ENCODE measurements around the gene HIGD1B.

Gene HIGD1B

DNA sequence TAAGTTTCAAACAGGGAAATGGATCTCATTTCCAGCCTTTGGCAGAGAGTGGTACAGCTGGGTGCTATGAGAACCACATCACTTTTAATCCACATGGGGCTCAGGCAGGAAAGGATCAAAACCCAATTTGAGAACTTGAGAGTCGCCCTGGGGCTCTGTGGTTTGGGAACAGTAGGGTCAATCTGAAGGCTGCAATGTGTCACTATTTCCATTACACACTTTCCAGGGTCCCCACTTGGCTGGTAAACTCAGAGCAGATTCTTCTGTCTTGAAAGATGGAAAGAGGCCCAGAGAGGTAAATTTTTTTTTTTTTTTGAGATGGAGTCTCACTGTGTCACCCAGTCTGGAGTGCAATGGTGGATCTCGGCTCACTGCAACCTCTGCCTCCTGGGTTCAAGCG lies 6.7 kb upstream of the HIGD1B start:
- no peak overlapping the region for H3K4me3 ChIP-seq (ENCODE audit: low read depth, low read length)
- TF ChIP-seq CTCF (IDR thresholded peaks at IDR 0.05; ENCODE audit: borderline replicate concordance, insufficient read depth, low read depth, low read length): no peak

DNA sequence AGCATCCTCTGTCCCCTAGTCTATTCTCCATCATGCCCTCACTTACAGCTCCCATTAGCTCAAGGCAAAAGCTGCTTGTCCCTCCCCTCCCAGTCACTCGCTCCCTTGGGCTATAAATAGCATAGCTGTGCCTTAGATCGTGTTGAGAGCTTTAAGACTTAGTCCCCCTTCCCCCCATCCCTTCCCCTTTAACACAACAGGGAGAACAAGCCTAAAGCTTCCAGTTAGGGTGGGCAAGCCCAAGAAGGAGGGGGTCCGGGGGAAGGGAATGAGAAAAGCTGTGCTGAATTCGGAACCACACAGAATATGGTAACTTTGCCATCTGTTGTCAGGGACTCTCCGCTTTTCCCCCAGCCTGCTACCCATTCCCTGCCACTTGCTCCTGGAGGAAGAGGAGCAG lies 4.9 kb upstream of the HIGD1B start:
- no peak for TF ChIP-seq CTCF (IDR thresholded peaks at IDR 0.05; ENCODE audit: borderline replicate concordance, insufficient read depth, low read depth, low read length)
- H3K4me3 ChIP-seq (ENCODE audit: low read depth, low read length): no peak overlapping the region

DNA sequence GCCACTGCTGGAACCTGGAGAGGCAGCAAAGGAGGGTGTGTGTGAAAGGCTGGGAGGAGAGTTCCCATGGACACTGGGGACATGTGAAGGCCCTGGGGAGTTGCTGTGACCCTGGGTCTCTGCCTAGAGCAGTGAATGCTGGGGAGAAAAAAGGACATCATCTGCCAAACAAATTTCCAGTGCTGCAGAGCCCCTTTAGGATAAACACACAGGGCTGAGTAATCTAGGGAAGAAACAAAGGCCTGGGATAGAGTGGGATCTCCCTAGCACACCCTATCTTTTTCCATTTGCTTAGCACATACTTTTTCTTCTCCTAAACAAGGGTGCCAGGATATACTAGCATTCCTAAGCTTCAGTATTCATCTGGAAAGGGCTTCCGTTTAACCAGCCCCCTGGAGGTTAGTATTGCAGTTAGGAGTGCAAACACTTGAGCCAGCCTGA lies 3.3 kb upstream of the HIGD1B start:
- H3K4me3 ChIP-seq (ENCODE audit: low read depth, low read length): no peak overlapping the region
- no peak for TF ChIP-seq CTCF (IDR thresholded peaks at IDR 0.05; ENCODE audit: borderline replicate concordance, insufficient read depth, low read depth, low read length)

GRCh38 chr17:44846206-44846605 lies 1.5 kb upstream of the HIGD1B start:
- no peak overlapping the region for H3K4me3 ChIP-seq (ENCODE audit: low read depth, low read length)
- no peak for TF ChIP-seq CTCF (IDR thresholded peaks at IDR 0.05; ENCODE audit: borderline replicate concordance, insufficient read depth, low read depth, low read length)

DNA sequence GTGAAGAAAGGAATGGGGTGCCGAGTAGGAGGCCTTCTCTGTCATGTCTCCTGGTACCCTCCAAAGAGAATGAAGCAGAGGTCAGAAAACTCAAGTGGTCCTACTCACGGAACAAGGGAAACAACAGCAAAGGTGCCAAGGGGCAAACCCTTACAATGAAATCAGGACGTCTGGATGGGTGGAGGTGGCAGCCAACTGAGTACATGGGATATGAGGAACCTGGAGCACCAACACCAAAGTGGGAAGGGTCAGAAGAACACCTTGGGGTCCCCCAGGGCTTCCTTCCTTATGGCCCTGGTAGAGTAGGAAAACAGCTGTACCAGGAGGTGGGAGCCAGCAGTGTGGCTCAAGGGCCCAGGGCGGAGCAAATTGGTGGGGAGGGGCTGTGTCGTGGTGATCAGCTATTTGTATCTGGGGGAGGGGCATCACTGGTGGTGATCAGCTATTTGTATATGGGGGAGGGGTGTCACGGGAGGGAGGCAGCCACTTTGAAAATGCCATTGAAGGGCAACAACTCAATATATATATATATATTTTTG lies 643 bp downstream of the HIGD1B start:
- no peak overlapping the region for H3K4me3 ChIP-seq (ENCODE audit: low read depth, low read length)
- no peak for TF ChIP-seq CTCF (IDR thresholded peaks at IDR 0.05; ENCODE audit: borderline replicate concordance, insufficient read depth, low read depth, low read length)

- TF ChIP-seq CTCF (IDR thresholded peaks at IDR 0.05; ENCODE audit: borderline replicate concordance, insufficient read depth, low read depth, low read length): no peak
- H3K4me3 ChIP-seq (ENCODE audit: low read depth, low read length): no peak overlapping the region
Measured at GRCh38 chr17:44848961-44849489, 1.3 kb downstream of the HIGD1B start.

DNA sequence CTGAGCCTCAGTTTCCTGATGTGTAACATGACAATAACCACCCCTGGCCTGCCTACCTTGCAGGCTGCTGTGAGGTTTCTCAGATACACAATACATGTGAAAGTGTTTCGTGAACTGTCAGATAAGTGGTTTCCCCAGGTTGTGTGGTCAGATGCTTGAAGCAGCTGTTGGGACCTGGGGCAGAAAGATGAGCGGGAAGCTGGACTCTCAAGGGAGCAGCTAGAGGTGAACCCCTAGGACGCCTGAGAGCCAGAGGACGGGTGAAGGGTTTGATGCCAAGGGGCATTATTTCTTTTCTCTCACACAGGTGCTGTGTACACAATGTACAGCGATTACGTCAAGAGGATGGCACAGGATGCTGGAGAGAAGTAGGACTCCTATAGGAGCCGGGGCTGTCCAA lies 2.3 kb downstream of the HIGD1B start:
- no peak for TF ChIP-seq CTCF (IDR thresholded peaks at IDR 0.05; ENCODE audit: borderline replicate concordance, insufficient read depth, low read depth, low read length)
- H3K4me3 ChIP-seq (ENCODE audit: low read depth, low read length): no peak overlapping the region

All from GM12875 (cell line).